ENCODE results near the gene PNO1.
A peak's percentile ranks its signal among the peaks of the same experiment; 100 is the strongest.

PNO1 gene

DNA sequence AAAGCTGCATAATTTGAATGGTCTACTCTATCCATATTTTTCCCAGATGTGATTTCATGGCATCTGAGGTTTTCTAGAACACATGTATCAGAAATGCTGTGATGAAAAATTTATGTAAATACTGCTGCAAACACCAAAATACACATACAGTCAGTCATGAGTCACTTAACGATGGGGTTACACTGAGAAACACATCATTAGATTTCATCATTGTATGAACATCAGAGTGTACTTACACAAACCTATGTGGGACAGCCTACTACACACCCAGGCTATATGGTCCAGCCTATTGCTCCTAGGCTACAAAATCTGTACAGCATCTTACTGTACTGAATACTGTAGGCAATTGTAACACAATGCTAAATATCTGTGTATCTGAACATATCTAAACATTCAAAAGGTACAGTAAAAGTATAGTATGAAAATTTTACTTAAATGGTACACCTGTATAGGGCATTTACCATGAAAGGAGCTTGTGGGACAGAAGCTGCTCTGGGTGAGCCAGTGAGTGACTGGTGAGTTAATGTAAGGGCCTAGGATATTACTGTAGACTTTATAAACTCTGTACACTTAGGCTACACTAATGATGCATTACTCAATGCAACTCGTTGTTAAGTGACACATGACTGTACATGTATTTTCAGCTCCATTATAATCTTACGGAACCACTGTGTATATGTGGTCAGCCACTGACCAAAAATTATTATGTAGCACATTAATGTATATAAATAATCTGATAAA, 33.5 kb downstream of the PNO1 start:
- peaks cover 20% of the 10 kb centered on the region for H3K4me1 Mint-ChIP-seq
- no peaks in the 10 kb centered on the region for H3K27me3 Mint-ChIP-seq
- H3K27ac Mint-ChIP-seq = no peak overlapping the region
- H3K36me3 Mint-ChIP-seq = peaks cover 6% of the 10 kb centered on the region
- H3K9me3 Mint-ChIP-seq = no peaks in the 10 kb centered on the region
- no peak for DNase-seq
- H3K4me3 Mint-ChIP-seq = no peak overlapping the region
- CTCF ChIA-PET = interaction anchor here (1.2 to 3.6 kb wide), 2 partner anchors 15 to 69 kb away, joined by 4 to 11 read pairs; no protein-coding TSS in a partner anchor

DNA sequence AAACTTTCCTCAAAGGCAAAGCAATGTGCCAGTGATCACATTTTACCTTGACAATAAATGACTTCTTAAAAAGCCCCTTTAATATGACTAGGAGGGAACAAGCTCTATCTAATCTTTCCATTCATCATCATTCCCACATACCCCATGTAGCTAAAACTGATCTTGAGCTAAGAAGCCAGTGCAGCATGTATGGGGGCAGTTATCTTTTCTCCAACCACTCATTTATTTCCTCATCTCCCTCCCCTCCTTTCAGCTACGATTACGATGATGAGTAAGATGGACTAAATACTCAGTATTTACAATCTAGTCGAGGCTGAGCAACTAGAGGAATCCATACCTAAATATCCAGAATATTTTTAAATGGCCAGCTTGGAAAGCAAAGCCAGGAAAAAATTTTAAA, 35.5 kb downstream of the PNO1 start:
- DNase-seq = no peak
- no peak overlapping the region for H3K4me3 Mint-ChIP-seq
- H3K36me3 Mint-ChIP-seq = peaks cover 4% of the 10 kb centered on the region
- CTCF ChIA-PET = no interaction called here
- peaks cover 20% of the 10 kb centered on the region for H3K4me1 Mint-ChIP-seq
- H3K27ac Mint-ChIP-seq = no peak overlapping the region
- H3K27me3 Mint-ChIP-seq = no peaks in the 10 kb centered on the region
- no peaks in the 10 kb centered on the region for H3K9me3 Mint-ChIP-seq

- DNase-seq = no peak
- Mint-ChIP-seq H3K36me3 (peaks cover 4% of the 10 kb centered on the region), H3K27ac (no peak overlapping the region), H3K4me3 (no peak overlapping the region), H3K4me1 (peaks cover 15% of the 10 kb centered on the region), H3K27me3 (no peaks in the 10 kb centered on the region), H3K9me3 (no peaks in the 10 kb centered on the region)
- CTCF ChIA-PET = interaction anchor here (0.9 to 5.5 kb wide), 2 partner anchors 31 to 72 kb away, joined by 4 to 31 read pairs; no protein-coding TSS in a partner anchor
Measured at GRCh38 chr2:68193787-68194372, 36.2 kb downstream of the PNO1 start.

GRCh38 chr2:68195096-68195495, 37.4 kb downstream of the PNO1 start:
- Mint-ChIP-seq H3K27me3 (no peaks in the 10 kb centered on the region), H3K4me3 (no peak overlapping the region), H3K4me1 (peaks cover 9% of the 10 kb centered on the region), H3K9me3 (no peaks in the 10 kb centered on the region), H3K27ac (no peak overlapping the region), H3K36me3 (peaks cover 4% of the 10 kb centered on the region)
- no peak for DNase-seq
- CTCF ChIA-PET = interaction anchor here (0.6 to 5.5 kb wide), 7 partner anchors 10 to 160 kb away, joined by 3 to 31 read pairs (median 5); no protein-coding TSS in a partner anchor

DNA sequence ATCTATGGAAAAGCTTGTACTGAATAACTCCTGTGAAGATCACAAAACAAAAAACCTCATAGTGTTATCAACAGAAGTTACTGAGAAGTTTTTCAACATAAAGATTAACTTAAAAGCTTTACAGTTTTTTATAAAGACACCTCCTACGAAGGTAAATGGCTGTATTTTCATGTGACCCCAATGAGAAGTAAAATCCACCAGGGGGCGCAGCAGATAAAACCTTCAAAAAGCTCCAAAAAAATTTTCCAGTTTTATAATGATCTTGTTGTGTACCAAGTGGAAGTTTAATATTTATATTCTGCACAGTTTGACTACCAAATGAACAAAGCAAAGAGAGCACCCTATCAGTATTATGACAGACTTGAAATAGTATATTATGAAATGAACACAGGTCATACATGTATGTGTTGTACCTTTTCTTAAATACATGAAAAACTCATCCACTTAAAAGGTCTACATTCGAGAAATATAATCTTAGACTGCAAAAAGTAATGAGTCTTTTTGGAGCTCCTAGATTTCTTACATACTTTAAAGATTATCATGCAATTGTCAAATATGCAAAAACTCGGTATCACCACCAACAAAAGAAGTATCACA, 38.5 kb downstream of the PNO1 start:
- CTCF ChIA-PET = interaction anchor here (0.7 to 5.5 kb wide), 18 partner anchors 10 to 284 kb away, joined by 3 to 31 read pairs (median 4); no protein-coding TSS in a partner anchor
- peaks cover 5% of the 10 kb centered on the region for H3K36me3 Mint-ChIP-seq
- H3K4me1 Mint-ChIP-seq = peaks cover 12% of the 10 kb centered on the region
- no peaks in the 10 kb centered on the region for H3K27me3 Mint-ChIP-seq
- H3K9me3 Mint-ChIP-seq = no peaks in the 10 kb centered on the region
- H3K27ac Mint-ChIP-seq = no peak overlapping the region
- no peak overlapping the region for H3K4me3 Mint-ChIP-seq
- peak; percentile 50 for DNase-seq

GRCh38 chr2:68200157-68200787, 42.6 kb downstream of the PNO1 start:
- peaks cover 33% of the 10 kb centered on the region for H3K4me1 Mint-ChIP-seq
- CTCF ChIA-PET = interaction anchor here (0.7 to 1.7 kb wide), 4 partner anchors 15 to 83 kb away, joined by 3 to 5 read pairs (median 4); no protein-coding TSS in a partner anchor
- no peaks in the 10 kb centered on the region for H3K27me3 Mint-ChIP-seq
- H3K4me3 Mint-ChIP-seq = no peak overlapping the region
- no peak for DNase-seq
- peaks cover 17% of the 10 kb centered on the region for H3K36me3 Mint-ChIP-seq
- H3K27ac Mint-ChIP-seq = no peak overlapping the region
- H3K9me3 Mint-ChIP-seq = no peaks in the 10 kb centered on the region

DNA sequence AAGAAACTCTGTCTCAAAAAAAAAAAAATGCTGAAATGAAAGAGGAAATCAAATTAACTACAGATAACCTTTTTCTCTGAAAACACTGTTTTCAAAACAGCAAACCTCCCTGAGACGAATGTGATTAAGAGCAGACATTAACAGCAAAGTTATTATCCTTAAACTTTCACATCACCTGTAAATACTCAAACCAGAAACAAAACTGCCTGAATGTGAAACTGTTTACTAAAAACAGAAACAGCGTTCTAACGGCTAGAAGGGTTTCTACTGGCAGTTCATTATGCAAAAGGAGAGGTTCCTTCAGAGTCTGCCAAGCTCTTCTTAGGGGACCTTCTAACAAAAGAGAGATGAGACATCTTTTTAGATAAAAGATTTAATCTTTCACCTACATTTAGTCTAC, 45.9 kb downstream of the PNO1 start:
- peaks cover 56% of the 10 kb centered on the region for H3K4me1 Mint-ChIP-seq
- H3K27me3 Mint-ChIP-seq = no peaks in the 10 kb centered on the region
- peak overlapping the region; percentile 83 for H3K27ac Mint-ChIP-seq
- H3K36me3 Mint-ChIP-seq = peaks cover 18% of the 10 kb centered on the region
- H3K4me3 Mint-ChIP-seq = peak overlapping the region; percentile 50
- CTCF ChIA-PET = interaction anchor here (0.7 kb wide), 1 partner anchor 30 kb away, joined by 4 read pairs; no protein-coding TSS in a partner anchor
- DNase-seq = no peak
- no peaks in the 10 kb centered on the region for H3K9me3 Mint-ChIP-seq

DNA sequence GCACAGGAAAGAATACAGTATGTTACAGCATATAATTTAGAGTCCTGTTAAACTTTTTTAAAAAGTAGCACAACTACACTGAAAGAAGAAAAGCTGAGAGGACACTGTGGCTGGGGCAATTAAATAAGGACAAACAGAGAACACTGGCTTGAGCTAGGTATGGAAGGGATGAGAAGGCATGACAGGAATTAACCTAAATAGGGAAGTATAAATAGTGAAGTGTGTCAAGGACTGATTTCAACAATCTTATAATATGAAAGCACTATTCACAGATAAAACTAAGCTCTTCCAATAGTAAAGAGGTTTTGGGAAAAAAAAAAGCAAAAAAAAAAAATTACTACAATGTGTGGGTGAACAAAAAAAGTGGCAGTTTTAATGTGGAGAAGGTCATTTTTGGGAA, 49.1 kb downstream of the PNO1 start:
- no peaks in the 10 kb centered on the region for H3K9me3 Mint-ChIP-seq
- no peak for DNase-seq
- H3K4me3 Mint-ChIP-seq = no peak overlapping the region
- no peaks in the 10 kb centered on the region for H3K27me3 Mint-ChIP-seq
- CTCF ChIA-PET = interaction anchor here (0.9 to 1.9 kb wide), 5 partner anchors 10 to 78 kb away, joined by 3 to 6 read pairs (median 4); no protein-coding TSS in a partner anchor
- no peak overlapping the region for H3K27ac Mint-ChIP-seq
- H3K36me3 Mint-ChIP-seq = peaks cover 26% of the 10 kb centered on the region
- H3K4me1 Mint-ChIP-seq = peaks cover 50% of the 10 kb centered on the region

- peaks cover 16% of the 10 kb centered on the region for H3K4me1 Mint-ChIP-seq
- CTCF ChIA-PET = no interaction called here
- no peak for DNase-seq
- no peaks in the 10 kb centered on the region for H3K9me3 Mint-ChIP-seq
- no peak overlapping the region for H3K4me3 Mint-ChIP-seq
- peaks cover 27% of the 10 kb centered on the region for H3K36me3 Mint-ChIP-seq
- H3K27me3 Mint-ChIP-seq = no peaks in the 10 kb centered on the region
- H3K27ac Mint-ChIP-seq = no peak overlapping the region
Measured at GRCh38 chr2:68214381-68214780, 56.7 kb downstream of the PNO1 start.

- Mint-ChIP-seq H3K27ac (no peak overlapping the region), H3K4me3 (no peak overlapping the region), H3K36me3 (peaks cover 21% of the 10 kb centered on the region), H3K4me1 (peaks cover 25% of the 10 kb centered on the region), H3K27me3 (no peaks in the 10 kb centered on the region), H3K9me3 (no peaks in the 10 kb centered on the region)
- DNase-seq = no peak
- CTCF ChIA-PET = interaction anchor here (1.9 kb wide), 1 partner anchor 31 kb away, joined by 7 read pairs; no protein-coding TSS in a partner anchor
Measured at GRCh38 chr2:68216454-68217310, 59.0 kb downstream of the PNO1 start.

DNA sequence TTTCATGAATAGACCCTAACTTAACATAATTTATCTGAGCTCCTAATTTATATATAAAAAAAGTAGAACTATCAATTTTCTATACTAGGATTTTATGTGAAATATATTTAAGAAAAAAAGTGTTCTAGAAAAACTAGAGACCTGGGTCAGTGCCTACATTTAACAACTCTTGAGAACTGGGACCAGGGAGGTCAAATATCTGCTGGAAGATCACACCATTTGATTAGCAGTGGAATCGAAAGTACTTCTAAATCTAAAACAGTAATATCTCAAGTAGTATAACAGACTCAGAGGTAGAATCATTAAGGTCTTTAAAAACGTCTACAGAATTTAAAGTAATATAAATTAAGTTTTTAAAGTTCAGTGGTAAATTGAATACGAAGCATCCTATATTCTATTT, 60.0 kb downstream of the PNO1 start:
- CTCF ChIA-PET = interaction anchor here (1.3 to 1.9 kb wide), 2 partner anchors 21 to 32 kb away, joined by 5 to 7 read pairs; no protein-coding TSS in a partner anchor
- Mint-ChIP-seq H3K36me3 (peaks cover 16% of the 10 kb centered on the region), H3K4me3 (no peak overlapping the region), H3K4me1 (peaks cover 27% of the 10 kb centered on the region), H3K27me3 (no peaks in the 10 kb centered on the region), H3K27ac (no peak overlapping the region), H3K9me3 (no peaks in the 10 kb centered on the region)
- DNase-seq = no peak

DNA sequence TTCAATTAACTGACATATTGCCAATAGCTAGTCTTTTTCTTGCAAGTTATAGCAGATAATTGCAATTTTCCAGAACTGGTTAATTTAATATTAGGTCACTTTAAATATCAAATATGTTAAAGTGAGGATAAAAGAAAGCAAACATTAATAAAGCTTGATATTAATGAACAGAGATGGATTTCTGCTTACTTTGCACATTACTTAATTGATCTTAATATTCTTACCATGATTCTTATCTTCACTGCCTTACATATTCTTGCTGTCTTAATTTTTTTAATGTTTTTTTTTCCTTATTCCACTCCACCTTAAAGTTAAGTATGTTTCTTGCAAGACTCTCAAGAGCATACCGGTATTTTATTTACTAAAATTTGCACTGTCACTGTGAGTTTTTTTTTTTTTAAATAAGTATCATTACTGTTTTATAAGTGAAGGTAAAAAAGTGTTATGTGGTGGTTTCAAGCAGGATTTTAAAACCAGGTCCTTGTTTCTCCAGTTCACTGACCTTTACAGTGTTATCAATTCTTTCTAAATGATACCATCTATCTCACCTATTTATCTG, 60.7 kb downstream of the PNO1 start:
- no peak for DNase-seq
- Mint-ChIP-seq H3K36me3 (peaks cover 16% of the 10 kb centered on the region), H3K27me3 (no peaks in the 10 kb centered on the region), H3K9me3 (no peaks in the 10 kb centered on the region), H3K4me1 (peaks cover 30% of the 10 kb centered on the region), H3K4me3 (no peak overlapping the region), H3K27ac (no peak overlapping the region)
- CTCF ChIA-PET = interaction anchor here (1.3 to 1.9 kb wide), 2 partner anchors 22 to 33 kb away, joined by 5 to 7 read pairs; no protein-coding TSS in a partner anchor

- Mint-ChIP-seq H3K9me3 (no peaks in the 10 kb centered on the region), H3K36me3 (peaks cover 9% of the 10 kb centered on the region), H3K27me3 (no peaks in the 10 kb centered on the region), H3K4me1 (peaks cover 52% of the 10 kb centered on the region), H3K27ac (no peak overlapping the region), H3K4me3 (no peak overlapping the region)
- CTCF ChIA-PET = interaction anchor here (1.1 to 1.2 kb wide), 2 partner anchors 60 to 100 kb away, joined by 3 to 4 read pairs; no protein-coding TSS in a partner anchor
- DNase-seq = no peak
Measured at GRCh38 chr2:68222287-68222686, 64.6 kb downstream of the PNO1 start.
